ENCODE results near the gene CDCA8.

Gene CDCA8

GRCh38 chr1:37725851-37726613 is 33.7 kb downstream of the CDCA8 start:
- no peak overlapping the region for H3K9ac ChIP-seq

GRCh38 chr1:37726751-37727585 is 34.7 kb downstream of the CDCA8 start:
- no peaks in the 10 kb centered on the region for H3K9me3 ChIP-seq (ENCODE audit: control insufficient read depth, low read length)
- H3K9ac ChIP-seq: no peak overlapping the region
- H3K4me1 ChIP-seq: no peaks in the 10 kb centered on the region
- no peak overlapping the region for H3K4me3 ChIP-seq (ENCODE audit: low read depth, low read length)
- TF ChIP-seq CTCF (IDR thresholded peaks at IDR 0.05): no peak
- no peaks in the 10 kb centered on the region for H3K36me3 ChIP-seq (ENCODE audit: control insufficient read depth, insufficient read depth, low read length)
- H2AFZ ChIP-seq: no peak overlapping the region
- H3K4me2 ChIP-seq (ENCODE audit: low read length): no peak overlapping the region
- H3K79me2 ChIP-seq: no peaks in the 10 kb centered on the region
- no peak overlapping the region for H3K27ac ChIP-seq
- H3K27me3 ChIP-seq (ENCODE audit: control insufficient read depth, insufficient read depth, low read length): no peaks in the 10 kb centered on the region

More at GRCh38 chr1:37725851-37726613, 33.7 kb downstream of the CDCA8 start:
- H3K4me3 ChIP-seq (ENCODE audit: low read depth, low read length): no peak overlapping the region
- no peaks in the 10 kb centered on the region for H3K9me3 ChIP-seq (ENCODE audit: control insufficient read depth, low read length)
- H3K27ac ChIP-seq: no peak overlapping the region
- no peak overlapping the region for H3K4me2 ChIP-seq (ENCODE audit: low read length)
- no peak overlapping the region for H2AFZ ChIP-seq
- no peaks in the 10 kb centered on the region for H3K27me3 ChIP-seq (ENCODE audit: control insufficient read depth, insufficient read depth, low read length)
- H3K36me3 ChIP-seq (ENCODE audit: control insufficient read depth, insufficient read depth, low read length): no peaks in the 10 kb centered on the region
- H3K4me1 ChIP-seq: no peaks in the 10 kb centered on the region
- no peaks in the 10 kb centered on the region for H3K79me2 ChIP-seq
- no peak for TF ChIP-seq CTCF (IDR thresholded peaks at IDR 0.05)

GRCh38 chr1:37728416-37728815 is 36.1 kb downstream of the CDCA8 start:
- TF ChIP-seq CTCF (IDR thresholded peaks at IDR 0.05): no peak
- Histone ChIP-seq H3K27ac (no peak overlapping the region), H3K36me3 (ENCODE audit: control insufficient read depth, insufficient read depth, low read length) (no peaks in the 10 kb centered on the region), H3K27me3 (ENCODE audit: control insufficient read depth, insufficient read depth, low read length) (no peaks in the 10 kb centered on the region), H2AFZ (no peak overlapping the region), H3K79me2 (no peaks in the 10 kb centered on the region), H3K4me1 (no peaks in the 10 kb centered on the region), H3K9ac (no peak overlapping the region), H3K4me3 (ENCODE audit: low read depth, low read length) (no peak overlapping the region), H3K9me3 (ENCODE audit: control insufficient read depth, low read length) (no peaks in the 10 kb centered on the region), H3K4me2 (ENCODE audit: low read length) (no peak overlapping the region)

- H3K4me2 ChIP-seq (ENCODE audit: low read length): no peak overlapping the region
- no peak overlapping the region for H3K9ac ChIP-seq
- no peaks in the 10 kb centered on the region for H3K79me2 ChIP-seq
- no peaks in the 10 kb centered on the region for H3K27me3 ChIP-seq (ENCODE audit: control insufficient read depth, insufficient read depth, low read length)
- no peak for TF ChIP-seq CTCF (IDR thresholded peaks at IDR 0.05)
- no peaks in the 10 kb centered on the region for H3K4me1 ChIP-seq
- no peak overlapping the region for H3K27ac ChIP-seq
- H3K4me3 ChIP-seq (ENCODE audit: low read depth, low read length): no peak overlapping the region
- no peak overlapping the region for H2AFZ ChIP-seq
- H3K36me3 ChIP-seq (ENCODE audit: control insufficient read depth, insufficient read depth, low read length): no peaks in the 10 kb centered on the region
- H3K9me3 ChIP-seq (ENCODE audit: control insufficient read depth, low read length): no peaks in the 10 kb centered on the region
These were observed 38.1 kb downstream of the CDCA8 start for GRCh38 chr1:37730376-37730775.

Measured in parathyroid adenoma (tissue), 2 donors.